Measurements from ENCODE around the gene GRIK3.

GRIK3 gene

DNA sequence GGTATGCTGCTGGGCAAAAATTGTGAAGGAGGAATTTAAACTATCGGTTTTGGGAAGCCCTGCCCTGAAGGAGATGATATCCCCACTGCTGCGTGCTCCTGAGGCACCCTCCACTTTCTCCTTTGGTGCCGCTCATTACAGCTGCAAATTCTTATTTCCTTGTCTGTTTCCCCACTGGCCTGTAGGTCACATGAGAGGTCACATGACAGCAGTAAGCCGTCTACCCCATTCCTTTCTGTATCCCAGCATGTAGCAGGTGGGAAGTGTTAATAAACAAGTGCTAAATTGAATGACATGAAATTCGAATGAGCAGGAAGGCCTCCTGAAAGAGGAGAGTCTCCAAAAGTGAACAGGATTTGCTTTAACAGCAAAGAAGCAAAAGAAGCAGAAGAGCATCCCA, 58.7 kb downstream of the GRIK3 start:
- no peak for DNase-seq

DNA sequence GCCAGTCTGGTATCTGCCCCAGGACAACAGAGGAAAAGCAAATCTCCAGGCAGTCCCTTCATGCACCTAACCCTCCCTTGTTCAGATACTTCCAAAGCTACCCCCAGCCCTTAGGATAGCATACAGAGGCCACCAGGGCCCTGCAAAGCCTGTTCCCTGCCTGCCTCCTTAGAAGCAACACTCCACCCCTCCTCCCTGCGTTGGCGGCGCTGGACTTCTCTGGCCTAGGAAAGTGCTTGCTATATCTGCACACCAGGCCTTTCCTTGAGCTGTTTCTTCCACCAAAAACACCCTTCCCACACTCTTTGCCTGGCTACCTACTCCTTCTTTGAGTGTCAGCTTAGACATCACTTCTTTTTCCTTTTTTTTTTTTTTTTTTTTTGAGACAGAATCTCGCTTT, 61.3 kb downstream of the GRIK3 start:
- no peak for DNase-seq

DNA sequence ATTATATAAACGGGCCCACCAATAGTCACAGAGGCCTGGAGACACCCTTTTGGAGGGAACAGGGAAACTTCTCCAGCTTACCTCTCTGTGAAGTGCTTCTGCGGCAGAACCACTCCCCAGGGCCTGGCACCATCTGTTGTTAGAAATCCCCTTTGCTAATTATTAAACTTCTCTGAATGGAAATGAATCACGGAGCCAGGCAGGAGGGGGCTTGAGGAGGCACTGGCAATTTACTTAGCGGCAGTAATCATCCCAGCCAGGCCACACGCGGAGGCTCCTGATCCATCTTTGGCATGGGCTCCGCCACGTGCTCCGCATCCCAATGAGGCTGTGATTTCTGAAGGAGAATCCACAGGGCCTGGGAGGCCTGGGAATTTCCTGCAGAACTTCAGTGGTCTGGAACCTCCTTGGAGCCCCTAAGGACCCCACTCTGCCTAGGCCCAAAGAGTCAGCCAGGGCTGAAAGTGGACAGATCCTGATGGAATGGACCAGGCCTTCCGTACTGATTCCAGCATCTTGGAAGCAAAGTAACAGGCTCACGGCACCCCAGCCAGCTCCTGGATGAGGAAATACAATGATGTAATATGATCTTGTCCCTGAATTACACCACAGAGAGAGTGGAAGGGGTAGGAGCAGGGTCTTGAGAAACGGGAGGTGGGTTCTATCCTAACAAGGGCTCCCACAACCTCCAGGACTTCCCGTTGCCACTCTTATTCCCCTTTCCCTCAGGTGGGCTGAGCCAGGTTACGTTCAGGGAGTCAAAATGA, 62.3 kb downstream of the GRIK3 start:
- peak; percentile 96 for DNase-seq

DNA sequence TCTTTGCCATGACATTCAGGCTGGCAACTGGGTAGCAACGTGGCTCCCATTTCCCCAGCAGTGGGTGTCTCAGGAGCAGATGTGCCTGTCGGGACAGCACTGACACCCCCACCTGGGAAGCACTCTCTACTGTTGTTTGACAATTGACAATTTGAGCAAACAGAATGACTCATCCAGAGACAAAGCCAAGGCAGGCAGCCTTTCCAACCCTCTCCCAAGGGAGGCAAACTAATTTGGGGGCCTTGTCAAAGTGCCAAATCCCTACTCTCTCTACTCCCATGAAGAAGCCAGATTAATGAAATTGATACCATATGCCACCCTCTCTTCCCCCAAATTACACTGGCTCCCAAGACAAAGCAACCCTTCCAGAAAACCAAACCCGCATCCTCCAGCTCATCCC, 65.6 kb downstream of the GRIK3 start:
- DNase-seq: peak; percentile 99

DNA sequence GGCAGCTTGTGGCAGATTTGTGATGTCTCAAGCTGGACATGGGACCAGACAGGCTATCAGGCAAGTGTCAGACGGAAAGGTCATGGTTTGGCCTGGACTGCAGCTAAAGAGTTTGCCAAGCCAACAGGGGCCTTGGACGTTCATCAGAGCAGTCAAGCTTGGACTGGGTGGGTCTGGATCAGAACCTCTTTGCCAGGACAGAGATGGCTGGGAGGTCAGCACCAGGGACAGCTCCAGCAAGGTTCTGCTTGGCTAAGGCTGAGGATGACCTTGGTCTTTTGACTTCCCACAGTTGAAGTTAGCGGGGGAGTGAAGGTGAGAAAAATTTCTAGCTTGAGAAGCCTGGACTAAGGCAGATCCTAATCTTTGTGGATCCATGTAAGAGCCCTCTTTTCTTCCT, 68.1 kb downstream of the GRIK3 start:
- no peak for DNase-seq

DNA sequence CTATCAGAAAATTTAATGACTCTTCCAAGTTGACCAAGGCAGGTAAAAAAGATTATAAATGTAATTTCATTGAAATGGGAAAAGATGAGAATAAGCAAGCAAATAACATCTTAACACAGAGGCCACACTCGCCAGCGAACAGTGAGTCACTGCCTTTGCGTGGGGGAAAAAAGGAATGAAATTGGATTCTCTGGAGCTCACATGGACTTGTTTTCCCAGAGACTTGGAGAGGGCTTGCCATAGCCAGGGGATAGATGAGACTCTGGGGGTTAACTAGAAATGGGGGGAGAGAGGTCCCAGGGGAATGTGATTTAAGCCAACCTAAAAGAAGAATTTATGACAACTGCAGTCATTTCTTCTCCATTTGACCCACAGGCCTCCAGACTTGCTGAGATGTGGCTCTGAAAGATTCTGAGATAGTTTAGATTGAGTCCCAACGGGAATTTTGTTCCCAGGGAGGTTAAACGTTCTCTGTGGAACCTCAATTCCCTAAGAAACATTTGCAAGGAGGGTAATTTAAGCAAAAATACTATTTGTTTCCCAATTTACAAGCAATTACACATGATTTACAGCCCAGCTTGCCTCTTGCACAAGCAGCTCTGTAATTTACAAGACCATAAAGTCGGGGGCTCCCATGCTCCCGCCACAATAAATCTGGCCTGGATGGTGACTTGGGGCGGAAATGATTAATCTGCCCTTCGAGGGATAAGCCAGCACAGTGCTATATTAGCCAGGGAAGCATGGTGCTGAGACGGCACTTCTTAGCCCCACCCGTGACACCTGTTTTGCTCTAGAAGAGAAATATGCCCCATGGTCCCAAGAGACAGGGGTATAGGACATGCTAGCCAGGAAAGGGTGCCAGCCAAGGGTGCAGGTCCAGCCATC, 68.8 kb downstream of the GRIK3 start:
- peak; percentile 29 for DNase-seq

DNA sequence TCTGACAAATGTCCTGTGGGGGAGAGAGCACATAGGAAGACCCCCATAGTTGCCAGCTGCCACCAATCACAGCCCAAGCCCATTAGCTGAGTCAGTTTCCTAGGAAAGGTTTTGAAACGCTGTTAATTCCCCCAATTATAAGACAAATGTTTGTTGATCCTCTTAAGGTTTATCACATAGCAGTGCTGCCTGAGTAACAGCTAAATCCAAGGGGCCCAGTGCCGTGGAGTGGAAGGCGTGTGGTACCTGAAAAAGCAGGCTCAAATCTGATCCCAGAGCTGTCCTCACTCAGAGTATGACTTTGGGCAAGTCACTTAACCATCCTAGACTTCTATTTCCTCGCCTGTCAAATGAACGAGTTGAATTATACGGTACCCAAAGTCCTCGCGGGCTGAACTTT, 69.5 kb downstream of the GRIK3 start:
- no peak for DNase-seq

DNA sequence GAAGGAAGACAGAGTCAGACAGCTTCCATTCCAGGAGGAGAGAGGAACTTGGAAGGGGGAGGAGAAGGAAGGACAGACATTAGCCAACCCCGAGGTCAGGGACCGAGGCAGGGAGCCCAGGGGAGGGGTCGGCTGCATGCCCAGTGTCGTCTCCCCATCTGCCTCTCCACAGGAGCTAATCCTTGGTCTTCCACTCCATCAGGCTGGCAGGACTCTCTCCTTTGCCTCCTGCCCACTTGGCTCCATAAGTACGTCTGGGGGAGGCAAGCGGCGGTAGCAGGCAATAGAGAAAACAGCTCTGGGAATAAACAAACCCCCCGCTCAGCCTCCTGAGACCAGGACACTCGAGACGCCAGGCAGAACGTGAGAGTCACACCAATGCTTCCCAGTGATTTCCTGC, 71.3 kb downstream of the GRIK3 start:
- DNase-seq: peak; percentile 99

DNA sequence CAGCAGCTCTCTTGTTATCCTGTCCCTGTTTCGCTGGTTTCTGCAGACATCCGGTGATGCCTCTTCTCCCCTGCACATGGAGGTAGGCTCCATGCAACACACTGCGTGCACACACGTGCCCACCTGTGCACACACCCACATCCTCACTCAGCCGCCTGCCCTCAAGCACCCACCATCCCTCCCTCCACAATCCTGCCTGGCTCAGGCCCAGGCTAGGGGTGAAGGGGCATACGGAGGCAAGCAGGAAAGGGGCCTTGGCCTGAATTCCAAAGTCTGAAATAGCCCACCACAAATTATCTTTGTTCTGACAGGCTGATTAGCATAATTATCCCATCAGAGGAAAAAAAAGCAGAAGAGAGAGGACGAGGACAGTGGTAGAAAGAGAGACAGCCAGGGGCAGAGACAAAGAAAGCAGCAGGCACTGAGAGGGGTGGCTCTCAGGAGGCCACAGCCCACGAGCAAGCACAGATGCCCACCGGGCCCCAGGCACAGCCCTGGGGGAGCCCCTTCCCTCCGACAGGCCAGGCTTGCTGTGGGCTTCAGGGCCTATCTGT, 73.2 kb downstream of the GRIK3 start:
- DNase-seq: no peak

DNA sequence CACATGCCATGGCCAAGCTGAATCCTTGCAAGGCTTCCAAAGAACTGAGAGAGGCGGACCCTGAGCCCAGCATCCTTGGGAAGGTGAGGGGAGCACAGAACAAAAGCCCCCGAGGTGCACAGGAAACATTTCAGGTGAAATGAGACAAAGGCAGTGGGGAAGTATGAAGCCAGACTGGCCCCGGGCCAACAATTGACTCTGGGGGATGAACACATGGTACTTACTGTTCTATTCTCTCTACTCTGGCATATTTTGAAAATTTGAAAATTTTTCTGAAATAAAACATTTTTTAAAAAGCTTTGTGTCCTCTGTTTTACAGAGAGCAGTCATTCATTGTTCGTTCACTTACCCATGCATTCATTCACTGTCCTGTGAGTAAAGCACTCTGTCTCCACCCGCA, 77.7 kb downstream of the GRIK3 start:
- DNase-seq: no peak

DNA sequence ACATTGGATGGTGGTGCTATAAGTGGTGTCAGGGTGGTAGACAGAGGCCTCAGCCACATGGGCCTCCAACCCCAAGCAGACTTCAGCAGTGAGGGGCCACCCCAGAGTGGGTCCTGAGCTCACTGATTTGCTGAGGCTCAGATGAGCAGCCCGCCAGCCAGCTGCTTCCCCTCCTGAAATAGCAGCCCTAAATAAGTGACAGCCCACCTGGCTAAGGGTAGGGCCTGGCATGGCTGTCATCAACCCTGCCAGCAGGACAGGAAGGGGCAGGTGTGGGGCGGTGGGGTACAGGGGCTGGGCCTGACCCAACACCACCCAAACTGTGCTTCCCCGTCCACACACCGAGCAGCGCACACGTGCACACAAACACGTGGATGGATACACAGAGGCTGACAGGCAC, 79.3 kb downstream of the GRIK3 start:
- DNase-seq: no peak

DNA sequence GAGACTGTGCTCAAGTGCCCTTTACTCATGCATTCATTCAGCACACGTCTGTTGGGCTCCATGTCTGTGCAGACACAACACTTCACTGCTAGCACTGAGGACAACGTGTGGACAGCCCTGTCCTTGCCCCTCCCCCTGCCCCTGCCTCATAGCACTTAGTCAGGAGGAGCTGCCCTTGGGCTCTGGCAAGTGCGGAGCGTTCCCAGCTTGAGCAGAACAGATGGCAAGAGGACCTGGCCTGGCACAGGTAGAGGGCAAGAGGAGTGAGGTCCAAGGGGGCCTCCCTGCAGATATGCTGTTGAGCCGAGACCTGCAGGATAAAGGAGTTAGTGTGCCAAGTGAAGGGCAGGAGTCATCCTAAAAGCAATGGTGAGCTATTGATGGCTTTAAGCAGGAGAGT, 81.3 kb downstream of the GRIK3 start:
- no peak for DNase-seq

DNA sequence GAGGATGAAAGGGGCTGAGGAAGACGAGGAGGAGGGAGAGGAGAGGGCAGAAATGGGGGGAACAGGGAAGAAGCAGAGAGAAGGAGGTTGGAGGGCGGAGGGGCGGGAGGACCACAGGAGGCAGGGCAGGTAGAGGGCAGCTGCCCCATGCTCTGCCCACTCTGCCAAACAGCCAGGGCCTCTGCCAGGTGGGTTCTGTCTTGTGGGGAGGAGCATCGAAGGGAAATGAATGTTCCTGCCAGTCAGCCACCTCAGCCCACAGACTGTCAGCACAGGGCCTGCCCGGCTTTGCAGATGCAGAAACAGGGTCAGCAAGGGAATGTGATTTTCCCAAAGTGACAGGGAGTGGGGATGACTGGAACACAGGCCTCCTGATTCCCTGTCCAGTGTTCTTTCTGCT, 82.6 kb downstream of the GRIK3 start:
- DNase-seq: no peak

DNA sequence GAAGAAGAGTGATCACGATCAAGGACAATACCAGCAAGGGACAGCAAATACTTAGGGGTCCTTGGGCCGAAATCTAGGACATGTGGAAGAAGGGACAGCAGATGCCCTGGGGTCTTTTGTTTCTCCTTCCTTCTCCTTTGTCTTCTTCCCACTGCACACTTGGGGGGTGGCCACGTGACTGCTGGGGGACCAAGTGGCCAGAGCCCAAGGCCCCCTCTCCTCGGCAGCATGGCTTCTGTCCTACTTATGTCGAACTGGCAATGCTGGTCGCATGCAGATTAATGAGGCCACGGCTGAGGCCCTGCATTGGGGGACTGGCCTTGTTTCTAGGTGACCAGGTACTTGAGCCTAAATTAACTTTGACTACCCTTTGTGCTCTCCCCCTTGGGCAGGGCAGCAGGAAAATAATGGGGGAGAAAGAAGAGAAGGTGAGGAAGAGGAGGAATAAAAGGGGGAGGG, 83.0 kb downstream of the GRIK3 start:
- DNase-seq: no peak

DNA sequence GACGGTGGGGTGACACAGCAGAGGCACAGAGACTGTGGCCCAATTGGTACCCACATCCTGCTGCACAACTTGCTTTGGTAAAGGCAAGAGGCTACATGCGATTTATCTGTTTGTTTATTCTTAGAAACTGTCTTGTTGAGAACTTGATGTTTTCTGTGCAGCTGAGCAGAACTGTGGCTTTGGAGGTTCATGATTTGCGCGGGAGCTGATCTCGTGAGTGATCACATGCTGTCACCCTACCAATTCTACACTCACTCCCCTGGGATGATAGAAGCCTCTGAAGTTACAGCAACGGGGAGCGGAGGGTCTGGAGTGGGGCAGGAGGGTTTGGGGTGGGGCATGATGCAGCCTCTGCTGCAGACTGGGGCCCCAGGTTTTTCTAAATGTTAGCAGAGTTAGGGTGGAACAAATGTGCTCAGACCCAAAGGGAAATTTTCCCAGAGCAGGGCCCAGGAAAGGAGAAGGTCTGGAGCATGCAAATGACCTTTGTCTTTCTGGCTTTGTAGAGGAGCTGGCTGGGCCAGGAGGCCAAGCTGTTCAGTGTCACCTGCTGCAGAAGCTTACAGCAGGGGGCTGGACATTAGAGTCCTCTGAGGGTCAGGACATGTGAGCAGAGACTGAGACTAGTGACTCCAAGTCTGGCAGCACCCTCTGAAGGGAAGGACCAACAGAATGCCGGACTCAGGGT, 83.6 kb downstream of the GRIK3 start:
- DNase-seq: no peak

DNA sequence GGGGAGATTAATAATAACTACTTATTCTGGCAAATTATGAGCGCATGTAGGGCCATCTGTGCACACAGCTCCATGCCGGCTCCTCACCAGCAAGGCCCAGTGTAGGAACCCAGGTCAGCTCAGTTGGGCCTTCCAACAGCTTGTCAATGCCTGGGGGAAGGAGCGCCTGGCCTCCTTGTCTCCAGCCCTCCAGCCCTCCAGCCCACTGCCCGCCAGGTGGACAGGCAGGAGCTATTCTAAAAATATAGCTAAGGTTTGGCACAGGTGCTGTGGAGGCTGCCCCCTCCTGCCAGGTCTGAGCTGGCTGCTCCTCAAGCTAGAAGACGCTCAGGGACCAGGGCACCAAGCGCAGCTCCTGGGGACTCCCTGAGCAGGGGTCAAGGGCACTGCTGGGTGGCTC, 85.7 kb downstream of the GRIK3 start:
- no peak for DNase-seq

DNA sequence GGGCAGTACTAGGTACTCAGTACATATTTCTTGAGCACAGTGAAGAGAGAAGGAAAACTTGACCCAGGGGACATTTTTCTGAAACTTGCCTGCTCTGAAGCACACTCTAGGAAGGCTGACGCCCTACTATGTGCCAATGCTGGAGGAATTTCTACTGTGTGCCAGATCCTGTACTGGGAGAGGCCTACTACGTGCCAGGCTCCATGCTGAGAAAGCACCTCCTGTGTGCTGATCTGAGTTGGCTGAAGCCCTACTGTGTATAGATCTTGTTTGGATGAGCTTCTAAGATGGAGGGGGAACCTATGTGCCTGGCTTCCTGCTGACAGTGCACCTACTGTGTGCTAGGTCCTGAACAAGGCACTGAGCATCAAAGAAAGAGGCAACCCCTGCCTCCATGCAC, 86.2 kb downstream of the GRIK3 start:
- no peak for DNase-seq

DNA sequence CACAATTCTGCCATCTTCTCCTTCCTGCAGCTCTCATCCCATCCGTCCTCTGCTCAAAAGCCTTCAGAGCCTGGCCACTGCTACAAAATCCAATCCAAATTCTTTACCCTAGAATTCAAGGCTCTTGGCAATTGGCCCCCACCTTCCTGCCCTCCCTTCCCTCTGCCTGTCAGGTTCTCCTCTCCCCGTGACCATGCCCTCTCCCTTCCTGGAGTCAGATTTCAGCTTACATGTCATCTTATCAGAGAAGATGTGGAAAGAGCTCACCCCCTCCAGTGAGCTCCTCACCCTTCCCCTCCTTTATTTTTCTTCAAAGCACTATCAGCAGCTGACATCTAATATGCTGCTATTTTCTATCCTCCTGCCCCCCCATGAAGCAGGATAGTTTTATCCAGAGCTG, 86.9 kb downstream of the GRIK3 start:
- no peak for DNase-seq

DNA sequence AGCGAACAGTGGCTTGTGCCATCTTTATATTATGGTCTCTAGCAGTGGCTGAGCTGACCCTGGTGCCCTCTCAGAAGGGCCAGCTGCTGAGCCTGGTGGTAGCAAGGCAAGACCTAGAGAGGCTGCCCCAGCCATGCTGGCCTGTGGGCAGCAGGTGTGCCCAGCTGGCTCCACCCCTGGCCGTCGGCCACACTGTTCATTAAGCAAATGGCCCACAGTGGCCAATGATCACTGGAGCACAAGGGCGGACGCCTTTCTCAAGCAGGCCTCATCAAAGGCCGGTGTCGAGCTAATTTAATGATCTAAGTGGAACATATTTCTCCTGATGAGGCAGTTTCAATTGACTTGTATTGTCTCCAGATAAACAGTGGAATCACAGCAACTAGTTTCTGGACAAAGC, 89.4 kb downstream of the GRIK3 start:
- no peak for DNase-seq

DNA sequence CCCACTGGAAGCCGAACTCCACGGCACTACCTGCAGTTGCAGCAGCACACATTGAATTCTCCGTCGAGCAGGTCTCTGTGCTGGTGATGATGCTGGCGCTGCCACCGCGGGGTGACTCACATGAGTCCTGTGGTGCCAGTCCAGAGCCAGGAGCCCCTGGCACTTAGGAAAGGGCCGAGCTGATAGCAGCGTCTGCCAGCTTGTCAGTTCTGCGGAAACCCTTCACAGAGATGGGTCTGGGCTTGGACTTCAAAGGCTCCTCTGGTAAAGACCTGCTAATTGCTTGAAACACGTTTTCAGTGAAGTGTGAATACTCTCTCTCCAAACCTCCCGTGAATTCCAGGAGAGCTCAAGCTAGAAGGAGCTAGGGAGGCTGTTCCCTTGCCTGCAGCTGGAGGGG, 92.2 kb downstream of the GRIK3 start:
- no peak for DNase-seq

DNA sequence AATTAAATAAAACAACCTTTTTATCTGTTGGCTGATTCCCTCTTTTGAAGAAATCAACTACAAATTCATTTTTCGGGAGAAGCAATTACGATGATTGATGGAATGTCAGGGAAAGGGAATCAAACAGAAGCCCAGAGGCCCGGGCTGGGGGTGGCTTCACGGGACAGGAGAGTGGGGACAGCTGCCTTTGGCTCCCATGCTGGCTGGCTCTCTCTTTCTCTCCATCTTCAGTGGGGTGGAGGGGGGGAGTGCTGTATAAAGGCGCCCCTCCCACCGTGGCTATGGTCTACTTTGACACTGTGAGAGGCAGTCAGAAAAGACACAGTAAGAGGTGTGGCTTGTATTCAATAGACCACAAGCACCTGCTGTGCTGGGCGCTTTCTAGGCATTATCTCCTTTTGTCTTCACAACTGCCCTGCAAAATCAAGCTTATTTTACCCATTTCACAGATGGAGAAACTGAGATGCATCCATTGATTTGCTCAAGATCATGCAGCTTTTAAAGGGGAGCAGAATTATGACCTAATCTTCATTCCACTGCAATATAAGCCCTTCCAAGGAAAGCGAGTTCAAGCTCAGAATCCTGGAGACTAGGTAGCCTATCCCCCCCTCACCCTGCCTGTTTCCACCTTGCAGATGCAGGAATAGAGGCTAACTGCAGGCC, 92.9 kb downstream of the GRIK3 start:
- no peak for DNase-seq

DNA sequence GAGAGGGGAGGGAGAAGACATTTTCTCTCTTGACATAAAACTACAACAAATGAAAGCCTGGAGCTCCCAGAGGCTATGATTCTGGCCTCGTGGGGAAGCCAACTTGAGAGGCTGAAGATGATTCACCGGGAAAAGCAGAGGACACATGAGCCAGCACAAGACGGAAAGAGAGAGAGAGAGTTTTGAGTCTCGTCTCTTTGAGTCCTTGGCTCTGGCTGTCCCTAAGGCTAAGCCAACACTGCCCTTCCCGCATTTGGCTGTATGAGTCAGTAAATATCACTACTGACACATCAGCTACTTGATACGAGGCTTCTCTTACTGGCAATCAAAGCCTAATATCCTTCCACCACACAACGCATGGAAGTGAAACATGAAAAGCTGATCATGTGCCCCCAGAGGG, 95.5 kb downstream of the GRIK3 start:
- no peak for DNase-seq

DNA sequence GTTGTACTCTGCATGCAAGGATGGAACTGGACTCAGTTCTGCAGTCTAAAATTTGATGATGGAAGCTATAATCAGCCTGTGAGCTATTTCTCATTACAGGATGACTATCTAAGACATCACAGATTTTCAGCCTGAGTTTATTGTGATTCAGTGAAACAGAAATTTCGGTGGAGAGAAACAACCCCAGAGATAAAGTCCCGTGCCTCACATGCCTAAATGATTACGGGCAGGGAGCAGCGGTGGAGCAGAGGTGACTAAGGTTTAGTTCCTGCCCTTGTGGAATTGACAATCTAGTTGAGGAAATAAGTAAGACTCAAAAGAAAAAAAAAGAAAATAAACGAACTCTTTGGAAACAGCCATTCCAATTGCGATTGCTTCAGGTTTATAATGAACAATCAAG, 96.9 kb downstream of the GRIK3 start:
- no peak for DNase-seq

Data from NCI-H446 treated with DMSO at 0.1 percent for 48 hours (cell line).